PFSK-1 (cell line): ENCODE data around the gene SCO1.

Source experiments
- FOXP2 ChIP-seq: optimal IDR thresholded peaks from 2 replicates; pipeline ENCODE3; 2011; ENCODE audit warnings: borderline replicate concordance, control low read depth, inconsistent platforms; ENCODE audit not compliant: insufficient read depth; ENCODE audit errors: extremely low read length, extremely low read depth
- POLR2AphosphoS5 ChIP-seq: IDR thresholded peaks from 2 replicates; pipeline ENCODE4 v1.6.1; 2012; ENCODE audit warnings: low read depth, mild to moderate bottlenecking, control low read depth, low read length, moderate library complexity
- TF ChIP-seq, protein P1 (sequence below), 2 experiments: IDR thresholded peaks; 2 replicates each; pipeline versions ENCODE4 v1.6.1 to v1.8.0; 2011 to 2012; ENCODE audit warnings: low read depth in 2 of 2, low read length in 2 of 2, control low read depth in 1 of 2, inconsistent platforms in 1 of 2, mild to moderate bottlenecking in 1 of 2, moderate library complexity in 1 of 2; ENCODE audit not compliant: insufficient read depth in 1 of 2

GRCh38 chr17:10687499-10687898, 9.8 kb downstream of the SCO1 start:
- TF ChIP-seq, protein P1, sequence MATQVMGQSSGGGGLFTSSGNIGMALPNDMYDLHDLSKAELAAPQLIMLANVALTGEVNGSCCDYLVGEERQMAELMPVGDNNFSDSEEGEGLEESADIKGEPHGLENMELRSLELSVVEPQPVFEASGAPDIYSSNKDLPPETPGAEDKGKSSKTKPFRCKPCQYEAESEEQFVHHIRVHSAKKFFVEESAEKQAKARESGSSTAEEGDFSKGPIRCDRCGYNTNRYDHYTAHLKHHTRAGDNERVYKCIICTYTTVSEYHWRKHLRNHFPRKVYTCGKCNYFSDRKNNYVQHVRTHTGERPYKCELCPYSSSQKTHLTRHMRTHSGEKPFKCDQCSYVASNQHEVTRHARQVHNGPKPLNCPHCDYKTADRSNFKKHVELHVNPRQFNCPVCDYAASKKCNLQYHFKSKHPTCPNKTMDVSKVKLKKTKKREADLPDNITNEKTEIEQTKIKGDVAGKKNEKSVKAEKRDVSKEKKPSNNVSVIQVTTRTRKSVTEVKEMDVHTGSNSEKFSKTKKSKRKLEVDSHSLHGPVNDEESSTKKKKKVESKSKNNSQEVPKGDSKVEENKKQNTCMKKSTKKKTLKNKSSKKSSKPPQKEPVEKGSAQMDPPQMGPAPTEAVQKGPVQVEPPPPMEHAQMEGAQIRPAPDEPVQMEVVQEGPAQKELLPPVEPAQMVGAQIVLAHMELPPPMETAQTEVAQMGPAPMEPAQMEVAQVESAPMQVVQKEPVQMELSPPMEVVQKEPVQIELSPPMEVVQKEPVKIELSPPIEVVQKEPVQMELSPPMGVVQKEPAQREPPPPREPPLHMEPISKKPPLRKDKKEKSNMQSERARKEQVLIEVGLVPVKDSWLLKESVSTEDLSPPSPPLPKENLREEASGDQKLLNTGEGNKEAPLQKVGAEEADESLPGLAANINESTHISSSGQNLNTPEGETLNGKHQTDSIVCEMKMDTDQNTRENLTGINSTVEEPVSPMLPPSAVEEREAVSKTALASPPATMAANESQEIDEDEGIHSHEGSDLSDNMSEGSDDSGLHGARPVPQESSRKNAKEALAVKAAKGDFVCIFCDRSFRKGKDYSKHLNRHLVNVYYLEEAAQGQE (IDR thresholded peaks at IDR 0.05; ENCODE audit: insufficient read depth in 1 of 2, low read depth in 2 of 2, low read length in 2 of 2) = no peak
- TF ChIP-seq FOXP2 = no peak
- TF ChIP-seq POLR2AphosphoS5 = no peak
